Hematopoietic multipotent progenitor cell treated with erythropoietin and hydrocortisone succinate and interleukin-3 and kit ligand, for 15 days (in vitro differentiated cells): Measurements from ENCODE around the gene GAPDH.
"Not testable (repeated sequence)": the region's sequence is repeated elsewhere in the genome, so short reads cannot be mapped to it uniquely, and the experiment has no call there.

Source experiments
- DNase-seq: peaks from one replicate; pipeline ENCODE4 v3.0.0-alpha.2; 2015; ENCODE audit warnings: low spot score

Gene GAPDH

GRCh38 chr12:6533923-6534694, at the start of gene GAPDH:
TSS of gene GAPDH (plus strand) at chr12:6534517. CDS start at chr12:6534833, 316 bp downstream.
- peak; percentile 89 for DNase-seq

- no peak for DNase-seq
Measured at GRCh38 chr12:6488240-6488639, 46.1 kb upstream of the GAPDH start.

- DNase-seq, result no peak
Measured at GRCh38 chr12:6489449-6489848, 44.9 kb upstream of the GAPDH start.

GRCh38 chr12:6490673-6491072, 43.6 kb upstream of the GAPDH start:
- DNase-seq, result not testable (repeated sequence)

- DNase-seq, result peak; percentile 95
Measured at GRCh38 chr12:6492838-6493496, 41.4 kb upstream of the GAPDH start, which contains the start of gene MRPL51. TSS of gene MRPL51 (minus strand) at chr12:6493262. CDS start at chr12:6493136, 126 bp downstream.

GRCh38 chr12:6493497-6494257, 40.6 kb upstream of the GAPDH start, which contains the start of gene NCAPD2:
TSS of gene NCAPD2 (plus strand) at chr12:6494102. CDS start at chr12:6495099, 997 bp downstream.
- peak; percentile 95 for DNase-seq

- peak; percentile 24 for DNase-seq
Measured at GRCh38 chr12:6494258-6494743, 40.0 kb upstream of the GAPDH start.

- DNase-seq, result no peak
Measured at GRCh38 chr12:6494968-6495367, 39.3 kb upstream of the GAPDH start.

GRCh38 chr12:6497291-6497690, 37.0 kb upstream of the GAPDH start:
- DNase-seq, result not testable (repeated sequence)

- no peak for DNase-seq
Measured at GRCh38 chr12:6500466-6500865, 33.9 kb upstream of the GAPDH start.

- DNase-seq, result no peak
Measured at GRCh38 chr12:6507102-6507998, 27.0 kb upstream of the GAPDH start.

GRCh38 chr12:6508087-6508486, 26.2 kb upstream of the GAPDH start:
- no peak for DNase-seq

GRCh38 chr12:6520186-6520585, 14.1 kb upstream of the GAPDH start:
- no peak for DNase-seq

GRCh38 chr12:6522193-6522592, 12.1 kb upstream of the GAPDH start:
- no peak for DNase-seq

- no peak for DNase-seq
Measured at GRCh38 chr12:6523708-6524107, 10.6 kb upstream of the GAPDH start.

- no peak for DNase-seq
Measured at GRCh38 chr12:6524648-6525047, 9.7 kb upstream of the GAPDH start.

- DNase-seq, result no peak
Measured at GRCh38 chr12:6526201-6526600, 8.1 kb upstream of the GAPDH start.

GRCh38 chr12:6526766-6527525, 7.4 kb upstream of the GAPDH start:
- DNase-seq, result no peak

- no peak for DNase-seq
Measured at GRCh38 chr12:6527711-6528110, 6.6 kb upstream of the GAPDH start.

GRCh38 chr12:6528539-6529235, 5.6 kb upstream of the GAPDH start:
- DNase-seq, result no peak
